ENCODE results near the gene HEMK1. TPM values are rescaled to one million over a fixed set of nuclear protein-coding genes. Genes with fewer than 3 reads are reported as not detected.
A peak's percentile ranks its signal among the peaks of the same experiment; 100 is the strongest.

The HEMK1 gene
- total RNA-seq, 1 experiment from 2014 or later: 12.5 TPM

GRCh38 chr3:50564321-50564720 is 5.0 kb upstream of the HEMK1 start:
- Mint-ChIP-seq H3K27me3 (ENCODE audit: low read depth) (peaks cover 13% of the 10 kb centered on the region), H3K9me3 (no peaks in the 10 kb centered on the region), H3K36me3 (ENCODE audit: insufficient read depth in 1 of 3, low read depth in 3 of 3) (peaks cover 0 to 10% (median 0%) of the 10 kb centered on the region in 3 experiments; a peak in 3 of 7 replicates), H3K4me1 (peaks cover 13 to 14% of the 10 kb centered on the region in 2 experiments), H3K27ac (peak overlapping the region in 1 of 3 experiments; percentile 3; a peak in 1 of 7 replicates), H3K4me3 (no peak overlapping the region)
- Histone ChIP-seq H3K14ac (ENCODE audit: insufficient read depth, low read length) (no peak overlapping the region), H3K27ac (ENCODE audit: insufficient read length, low read depth, low read length) (no peak overlapping the region), H2BK20ac (ENCODE audit: low read depth, low read length, poor library complexity, severe bottlenecking) (no peak overlapping the region), H3K79me2 (ENCODE audit: insufficient read depth, low read length) (no peaks in the 10 kb centered on the region), H4K5ac (ENCODE audit: insufficient read length, low read depth, low read length) (no peak overlapping the region), H3K9ac (ENCODE audit: extremely low read depth, insufficient read length, low read length) (no peak overlapping the region), H2BK12ac (ENCODE audit: insufficient read length, low read depth, low read length) (no peak overlapping the region), H2BK5ac (ENCODE audit: insufficient read length, low read length) (no peak overlapping the region), H3K18ac (ENCODE audit: insufficient read length, low read depth, low read length) (no peak overlapping the region), H4K91ac (ENCODE audit: insufficient read length, low read depth, low read length) (no peak overlapping the region), H3K9me3 (ENCODE audit: control insufficient read depth, low read depth, low read length) (no peaks in the 10 kb centered on the region), H3K56ac (ENCODE audit: insufficient read length, low read depth, low read length) (no peak overlapping the region), H2AFZ (ENCODE audit: low read length) (no peak overlapping the region), H3K4me2 (ENCODE audit: insufficient read depth, insufficient read length, low read length) (no peak overlapping the region), H4K20me1 (ENCODE audit: control insufficient read depth, insufficient read depth, insufficient read length) (peaks cover 5% of the 10 kb centered on the region), H4K8ac (replicated peaks; ENCODE audit: insufficient read length, low read depth, low read length) (no peak overlapping the region), H3K23ac (ENCODE audit: insufficient read length, low read depth, low read length) (no peak overlapping the region), H3K4me1 (ENCODE audit: insufficient read depth, low read length) (no peaks in the 10 kb centered on the region; the same call in 1 of the 2 replicates), H2BK120ac (ENCODE audit: low read depth, low read length, poor library complexity, severe bottlenecking) (no peak overlapping the region), H3K79me1 (ENCODE audit: insufficient read depth, low read depth, low read length, poor library complexity, severe bottlenecking) (no peaks in the 10 kb centered on the region), H2BK15ac (ENCODE audit: low read depth, low read length) (no peak overlapping the region), H3K27me3 (ENCODE audit: insufficient read depth, low read length) (peaks cover 3% of the 10 kb centered on the region; the same call in 1 of the 2 replicates), H3T11ph (ENCODE audit: low read length) (no peak overlapping the region), H3K23me2 (ENCODE audit: insufficient read length, low read depth, low read length, poor library complexity, severe bottlenecking) (peaks cover 10% of the 10 kb centered on the region), H3K4ac (ENCODE audit: low read depth, low read length) (no peak overlapping the region), H2AK5ac (ENCODE audit: insufficient read length, low read length) (no peak overlapping the region)
- DNase-seq: no peak
- TF ChIP-seq CTCF (conservative IDR thresholded peaks at IDR 0.05): no peak
- WGBS (ENCODE audit: extremely low coverage, insufficient read length, low lambda C conversion rate): no CpG with 5 or more reads among the region's 1 CpG

Measured in H9 (cell line).